Activated CD4-positive, CD25-positive, alpha-beta regulatory T cell treated with anti-CD3 and anti-CD28 coated beads, Interleukin-2, amount 50 U/mL, for 72 hours (primary cell): ENCODE measurements around the gene USP34.
"Not testable (repeated sequence)": the region's sequence is repeated elsewhere in the genome, so short reads cannot be mapped to it uniquely, and the experiment has no call there.

Experiments
- DNase-seq: peaks from one replicate; pipeline ENCODE4 v3.0.0; 2021

The USP34 gene

GRCh38 chr2:61247204-61247812, 223.6 kb downstream of the USP34 start:
- no peak for DNase-seq

- no peak for DNase-seq
These were observed 226.2 kb downstream of the USP34 start for GRCh38 chr2:61244694-61245093.

- no peak for DNase-seq
These were observed 229.6 kb downstream of the USP34 start for GRCh38 chr2:61241266-61241665.

- no peak for DNase-seq
These were observed 232.5 kb downstream of the USP34 start for GRCh38 chr2:61238219-61239012.

GRCh38 chr2:61235716-61236115, 235.2 kb downstream of the USP34 start:
- DNase-seq = no peak

GRCh38 chr2:61233581-61233980, 237.3 kb downstream of the USP34 start:
- no peak for DNase-seq

GRCh38 chr2:61229936-61230335, 241.0 kb downstream of the USP34 start:
- DNase-seq = no peak

GRCh38 chr2:61222567-61222966, 248.3 kb downstream of the USP34 start:
- no peak for DNase-seq

GRCh38 chr2:61221819-61222218, 249.1 kb downstream of the USP34 start:
- no peak for DNase-seq

GRCh38 chr2:61220768-61221167, 250.1 kb downstream of the USP34 start:
- no peak for DNase-seq

GRCh38 chr2:61218817-61219170, 252.1 kb downstream of the USP34 start:
- no peak for DNase-seq

- no peak for DNase-seq
These were observed 252.6 kb downstream of the USP34 start for GRCh38 chr2:61218076-61218816.

- DNase-seq = no peak
These were observed 256.7 kb downstream of the USP34 start for GRCh38 chr2:61214171-61214570.

- no peak for DNase-seq
These were observed 260.4 kb downstream of the USP34 start for GRCh38 chr2:61210332-61210981.

- no peak for DNase-seq
These were observed 265.8 kb downstream of the USP34 start for GRCh38 chr2:61205132-61205531.

- DNase-seq = no peak
These were observed 274.2 kb downstream of the USP34 start for GRCh38 chr2:61196671-61197070.

GRCh38 chr2:61194646-61195045, 276.2 kb downstream of the USP34 start:
- not testable (repeated sequence) for DNase-seq

GRCh38 chr2:61193670-61194561, 277.0 kb downstream of the USP34 start:
- no peak for DNase-seq

GRCh38 chr2:61187085-61187484, 283.8 kb downstream of the USP34 start:
- DNase-seq = no peak

- no peak for DNase-seq
These were observed 285.6 kb downstream of the USP34 start for GRCh38 chr2:61185231-61185728.

GRCh38 chr2:61184263-61184662, 286.6 kb downstream of the USP34 start:
- DNase-seq = no peak

- DNase-seq = no peak
These were observed 287.1 kb downstream of the USP34 start for GRCh38 chr2:61183795-61184194.
